Activated CD8-positive, alpha-beta memory T cell treated with anti-CD3 and anti-CD28 coated beads, Interleukin-2, amount 50 U/mL, for 48 hours (primary cell): Measurements from ENCODE around the gene SF3B2.
"Not testable (repeated sequence)": the region's sequence is repeated elsewhere in the genome, so short reads cannot be mapped to it uniquely, and the experiment has no call there.

Experiments used
- DNase-seq: peaks from one replicate; pipeline ENCODE4 v3.0.0-alpha.2; 2020

SF3B2 gene

GRCh38 chr11:66112601-66113499 is 60.7 kb downstream of the SF3B2 start:
- DNase-seq = no peak

- DNase-seq = not testable (repeated sequence)
These were observed 62.8 kb downstream of the SF3B2 start for GRCh38 chr11:66114957-66115356.

DNA sequence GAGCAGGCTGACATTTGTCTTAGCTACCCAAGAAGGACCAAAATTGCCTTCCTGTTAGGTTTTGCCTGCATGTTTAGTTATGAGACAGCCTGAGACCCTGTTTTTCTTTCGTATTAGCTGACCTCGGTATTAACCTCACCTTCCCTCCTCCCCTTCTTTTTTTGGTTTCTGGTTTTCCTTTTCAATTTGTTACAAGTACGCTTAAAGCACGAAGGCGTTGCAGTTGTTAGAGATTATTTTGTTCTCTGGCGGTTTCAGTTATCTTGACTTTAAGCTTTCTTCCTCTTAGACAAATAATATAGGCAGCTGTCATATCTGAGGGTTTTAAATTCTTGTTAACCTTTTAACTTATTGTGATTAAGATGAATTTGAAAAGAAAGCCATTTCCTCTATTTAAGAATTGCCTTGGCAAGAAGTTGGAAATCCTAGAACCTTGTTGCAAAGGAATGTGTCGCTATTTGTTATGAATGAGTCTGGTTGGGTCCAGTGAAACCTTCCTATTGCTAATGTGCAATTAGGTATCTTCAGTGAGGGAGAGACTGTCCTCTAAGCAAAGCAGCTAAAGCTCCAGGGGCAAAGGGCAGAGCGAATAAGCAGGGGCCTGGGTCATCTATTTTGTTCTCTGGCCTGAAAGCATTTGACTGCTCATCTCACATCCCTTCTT is 63.6 kb downstream of the SF3B2 start:
- no peak for DNase-seq

GRCh38 chr11:66116576-66117361 is 64.6 kb downstream of the SF3B2 start:
- DNase-seq = no peak

- DNase-seq = no peak
These were observed 66.7 kb downstream of the SF3B2 start for GRCh38 chr11:66118847-66119246.
